CD14-positive monocyte (primary cell): ENCODE measurements around the gene CNPPD1. TPM values are rescaled to one million over a fixed set of nuclear protein-coding genes. Genes with fewer than 3 reads are reported as not detected.

ENCODE experiments used
- DNase-seq, 3 donors: peaks; one replicate each; pipeline ENCODE4 v3.0.0-alpha.2; 2011 to 2022
- H2AFZ ChIP-seq: 2 replicates; pipeline ENCODE4 v1.6.0; 2012; ENCODE audit warnings: mild to moderate bottlenecking, low read depth, low read length, inconsistent platforms; ENCODE audit not compliant: insufficient read depth, poor library complexity, severe bottlenecking
- H3K27ac ChIP-seq, 2 donors: 1 replicate in 1 of 2; 2 replicates in 1 of 2; pipeline ENCODE4 v1.5.1; 2012 to 2013; ENCODE audit warnings: low read length in 2 of 2, control low read depth in 1 of 2, inconsistent platforms in 1 of 2, low read depth in 1 of 2, mild to moderate bottlenecking in 1 of 2
- H3K27me3 ChIP-seq, 2 donors: one replicate each; pipeline versions ENCODE4 v1.6.0 to v1.6.1; 2011 to 2013; ENCODE audit warnings: low read length in 2 of 2; ENCODE audit not compliant: control insufficient read depth in 2 of 2, insufficient read depth in 2 of 2
- H3K36me3 ChIP-seq, 2 donors: replicated peaks in 1 of 2; 1 replicate in 1 of 2; 2 replicates in 1 of 2; pipeline versions ENCODE4 v1.5.1 to v1.6.1; 2012 to 2013; ENCODE audit warnings: low read length in 2 of 2, control low read depth in 1 of 2, inconsistent platforms in 1 of 2, mild to moderate bottlenecking in 1 of 2; ENCODE audit not compliant: insufficient read depth in 2 of 2, control insufficient read depth in 1 of 2
- H3K4me1 ChIP-seq, 2 donors: 1 replicate in 1 of 2; 2 replicates in 1 of 2; pipeline versions ENCODE4 v1.5.1 to v1.6.1; 2012 to 2013; ENCODE audit warnings: low read length in 2 of 2, control low read depth in 1 of 2, inconsistent platforms in 1 of 2, mild to moderate bottlenecking in 1 of 2, moderate library complexity in 1 of 2; ENCODE audit not compliant: insufficient read depth in 2 of 2, control insufficient read depth in 1 of 2
- H3K4me2 ChIP-seq: replicated peaks from 2 replicates; pipeline ENCODE3; 2012; ENCODE audit warnings: low read length, moderate library complexity, mild to moderate bottlenecking; ENCODE audit not compliant: poor library complexity, severe bottlenecking; ENCODE audit errors: extremely low read depth
- H3K4me3 ChIP-seq, 3 experiments: fragments of 200-600 bp in 1 of 3; sonication (generic) in 1 of 3; replicated peaks in 1 of 3; 1 replicate in 2 of 3; 2 replicates in 1 of 3; pipeline ENCODE4 v1.5.1; 2011 to 2013; ENCODE audit warnings: low read length in 3 of 3, mild to moderate bottlenecking in 3 of 3, control low read depth in 2 of 3, low read depth in 2 of 3, inconsistent platforms in 1 of 3, moderate library complexity in 1 of 3
- H3K79me2 ChIP-seq: 2 replicates; pipeline ENCODE4 v1.6.0; 2012; ENCODE audit warnings: mild to moderate bottlenecking, control low read depth, inconsistent platforms, low read length, moderate library complexity; ENCODE audit not compliant: insufficient read depth
- H3K9ac ChIP-seq: 2 replicates; pipeline ENCODE4 v1.6.0; 2017; ENCODE audit warnings: low read length, mild to moderate bottlenecking; ENCODE audit not compliant: insufficient read depth, poor library complexity, severe bottlenecking
- H3K9me3 ChIP-seq, 2 donors: replicated peaks in 1 of 2; 1 replicate in 1 of 2; 2 replicates in 1 of 2; pipeline versions ENCODE4 v1.5.1 to v1.6.1; 2012 to 2013; ENCODE audit warnings: low read length in 2 of 2, control low read depth in 1 of 2; ENCODE audit not compliant: control insufficient read depth in 1 of 2, insufficient read depth in 1 of 2
- H4K20me1 ChIP-seq: 2 replicates; pipeline ENCODE4 v1.6.0; 2012; ENCODE audit warnings: mild to moderate bottlenecking, low read length, control low read depth, moderate library complexity; ENCODE audit not compliant: insufficient read depth
- H3K27ac Mint-ChIP-seq, 7 donors: one replicate each; pipeline ENCODE4 v1.8.0; 2020; ENCODE audit warnings: mild to moderate bottlenecking in 7 of 7, mixed read lengths in 7 of 7, moderate library complexity in 6 of 7, inconsistent platforms in 2 of 7
- H3K27me3 Mint-ChIP-seq, 3 donors: one replicate each; pipeline ENCODE4 v1.8.0; 2021 to 2022; ENCODE audit warnings: low read depth in 3 of 3, mild to moderate bottlenecking in 3 of 3, mixed read lengths in 3 of 3, moderate library complexity in 3 of 3, inconsistent platforms in 1 of 3
- H3K36me3 Mint-ChIP-seq, 2 donors: one replicate each; pipeline ENCODE4 v1.8.0; 2020; ENCODE audit warnings: mixed read lengths in 2 of 2, inconsistent platforms in 1 of 2, mild to moderate bottlenecking in 1 of 2
- H3K4me1 Mint-ChIP-seq: one replicate; pipeline ENCODE4 v1.8.0; 2020; ENCODE audit warnings: mild to moderate bottlenecking, mixed read lengths
- H3K4me3 Mint-ChIP-seq, 2 donors: one replicate each; pipeline ENCODE4 v1.8.0; 2020; ENCODE audit warnings: mild to moderate bottlenecking in 2 of 2, mixed read lengths in 2 of 2, moderate library complexity in 1 of 2
- H3K9me3 Mint-ChIP-seq, 7 donors: one replicate each; pipeline ENCODE4 v1.8.0; 2020 to 2022; ENCODE audit warnings: mixed read lengths in 7 of 7, mild to moderate bottlenecking in 6 of 7, moderate library complexity in 6 of 7, inconsistent platforms in 2 of 7
- CTCF ChIP-seq: fragments of 200-600 bp; IDR thresholded peaks from one replicate; pipeline ENCODE4 v1.8.0; 2022; ENCODE audit warnings: antibody characterized with exemption, mild to moderate bottlenecking
- WGBS: methylation state at CpG from one replicate; pipeline ENCODE4 v1.1.5; 2013; ENCODE audit warnings: missing lambda C conversion rate; ENCODE audit not compliant: insufficient coverage; 5-methylcytosine and 5-hydroxymethylcytosine counted together
- intact Hi-C, 2 donors: fragments of 100-400 bp; cut with micrococcal nuclease; formaldehyde crosslinking; loops; one replicate each; pipeline versions ENCODE4 v1.15.0 to v1.15.1; 2023
- polyA plus RNA-seq, 3 donors: library from polyadenylated mRNA; depleted of rRNA in 1 of 3; unstranded in 2 of 3; stranded (reverse) in 1 of 3; fragments of 300-500 nt in 2 of 3; fragments of >200 nt in 1 of 3; fragmentation: Illumina TruSeq in 2 of 3; gene quantifications; 1 replicate in 2 of 3; 2 replicates in 1 of 3; pipeline ENCODE4 v1.2.3, GENCODE V29; 2012 to 2021

Gene CNPPD1
- polyA plus RNA-seq, 3 donors = 68.8 to 109 (median 71.3) TPM

DNA sequence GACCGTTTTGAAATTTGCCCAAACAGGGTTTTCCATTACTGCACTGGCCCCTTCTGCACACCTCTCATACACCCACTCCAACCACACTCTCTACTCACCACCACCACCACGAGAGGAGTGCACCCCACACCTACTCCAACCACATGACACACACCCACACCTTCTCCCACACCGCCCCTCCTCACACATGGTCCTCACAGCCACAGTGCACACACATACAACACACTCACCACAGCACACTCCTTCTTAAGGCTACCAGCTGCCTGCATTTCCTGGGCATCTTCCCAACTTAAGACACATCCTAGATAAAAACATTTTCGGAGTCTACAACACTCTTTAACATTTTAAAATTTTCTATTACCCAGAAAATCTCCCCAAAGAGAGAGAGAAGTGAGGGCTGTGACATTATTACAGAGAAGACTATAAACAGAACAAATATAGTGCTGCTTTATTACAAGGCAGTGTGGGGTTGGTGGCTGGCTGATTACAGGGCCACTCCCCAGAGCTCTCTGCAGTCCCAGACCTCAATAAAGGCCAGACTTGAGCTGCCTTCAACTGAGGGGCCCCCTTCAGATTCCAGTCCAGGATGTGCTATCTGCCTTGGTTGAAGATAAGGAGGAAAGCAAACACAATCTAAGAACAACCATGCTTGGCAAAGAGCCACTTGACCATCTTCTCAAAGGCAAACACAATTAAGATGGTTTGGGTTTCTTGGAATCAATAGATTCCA is 52.2 kb downstream of the CNPPD1 start:
- peaks cover 16 to 25% of the 10 kb centered on the region in 2 donors for H3K36me3 Mint-ChIP-seq
- DNase-seq = no peak
- intact Hi-C loops = no loop called here

More for the DNA sequence above, 52.2 kb downstream of the CNPPD1 start:
- H3K9ac ChIP-seq = no peak overlapping the region
- peaks cover 45% of the 10 kb centered on the region for H4K20me1 ChIP-seq
- TF ChIP-seq CTCF = no peak
- no peaks in the 10 kb centered on the region for H3K79me2 ChIP-seq
- Mint-ChIP-seq H3K27me3 (peaks cover 0 to 2% (median 1%) of the 10 kb centered on the region in 3 donors), H3K9me3 (peaks cover 0 to 2% (median 0%) of the 10 kb centered on the region in 7 donors), H3K4me1 (peaks cover 10% of the 10 kb centered on the region), H3K27ac (no peak overlapping the region), H3K4me3 (no peak overlapping the region)
- H3K36me3 ChIP-seq = no peaks in the 10 kb centered on the region
- WGBS = 82% methylated on average over 3 of the region's 4 CpGs
- H3K4me1 ChIP-seq = no peaks in the 10 kb centered on the region
- no peak overlapping the region for H2AFZ ChIP-seq
- no peaks in the 10 kb centered on the region for H3K27me3 ChIP-seq
- no peak overlapping the region for H3K27ac ChIP-seq
- H3K9me3 ChIP-seq = no peaks in the 10 kb centered on the region
- H3K4me3 ChIP-seq = no peak overlapping the region
- H3K4me2 ChIP-seq = no peak overlapping the region
